Mucosa of stomach (tissue), 1 donor: ENCODE data around the gene GNG8.
A peak's percentile ranks its signal among the peaks of the same experiment; 100 is the strongest.
"Not testable (repeated sequence)": the region's sequence is repeated elsewhere in the genome, so short reads cannot be mapped to it uniquely, and the experiment has no call there.

Experiments
- H3K27me3 ChIP-seq: one replicate; pipeline ENCODE4 v1.7.0; 2013; ENCODE audit warnings: mild to moderate bottlenecking, low read length; ENCODE audit not compliant: control insufficient read depth, insufficient read depth
- H3K36me3 ChIP-seq: one replicate; pipeline ENCODE4 v1.7.0; 2013; ENCODE audit warnings: low read length; ENCODE audit not compliant: control insufficient read depth, insufficient read depth
- H3K4me1 ChIP-seq: one replicate; pipeline ENCODE4 v1.7.0; 2013; ENCODE audit warnings: mild to moderate bottlenecking, low read length; ENCODE audit not compliant: control insufficient read depth, insufficient read depth
- H3K4me3 ChIP-seq: one replicate; pipeline ENCODE4 v1.7.0; 2013; ENCODE audit warnings: low read length
- H3K9ac ChIP-seq: one replicate; pipeline ENCODE4 v1.7.0; 2013; ENCODE audit warnings: mild to moderate bottlenecking, low read length, moderate library complexity
- H3K9me3 ChIP-seq: one replicate; pipeline ENCODE4 v1.7.0; 2013; ENCODE audit warnings: mild to moderate bottlenecking, low read length, moderate library complexity; ENCODE audit not compliant: control insufficient read depth
- donor health status: Pancreatic carcinoma.

The GNG8 gene

DNA sequence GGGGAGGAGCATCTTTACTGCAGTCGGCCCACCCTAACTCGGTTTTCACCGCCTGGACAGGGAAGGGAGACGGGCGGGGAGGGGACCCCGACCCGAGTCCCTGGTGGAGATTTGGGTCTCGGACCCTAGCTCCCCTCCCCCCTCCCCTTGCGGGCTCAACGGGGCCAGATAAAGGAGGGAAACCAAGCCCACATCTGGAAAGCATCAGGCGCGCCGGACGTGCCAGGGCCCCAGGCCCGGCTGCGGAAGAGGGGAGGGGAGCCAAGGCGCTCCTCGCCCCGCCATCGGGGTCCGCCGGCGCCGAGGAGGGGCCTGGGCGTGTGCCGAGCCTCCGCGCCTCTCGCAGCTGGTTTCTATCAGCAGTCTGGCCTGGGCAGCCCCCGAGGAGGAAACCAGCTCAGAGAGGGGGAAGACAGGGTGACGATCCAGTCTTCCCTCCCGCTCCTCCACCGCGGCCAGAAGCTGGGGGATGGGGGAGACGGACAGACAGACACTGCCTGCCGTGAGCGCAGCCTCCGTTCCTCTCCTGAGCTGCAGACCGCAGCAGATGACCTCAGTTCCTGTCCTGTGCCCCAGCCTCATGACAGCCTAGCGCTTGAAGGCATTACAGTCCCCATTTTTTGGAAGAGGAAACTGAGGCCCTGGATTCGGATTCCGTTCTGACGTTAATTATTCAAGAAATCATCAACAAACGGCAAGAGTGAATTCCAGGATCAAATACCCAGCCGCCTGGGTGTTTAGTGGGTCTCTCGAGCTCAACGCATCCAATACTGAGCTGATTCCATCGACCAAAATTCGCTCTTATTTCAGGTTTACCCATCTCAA, 3.6 kb upstream of the GNG8 start:
- Histone ChIP-seq H3K36me3 (no peaks in the 10 kb centered on the region), H3K4me3 (no peak overlapping the region), H3K27me3 (peaks cover 60% of the 10 kb centered on the region), H3K4me1 (peaks cover 20% of the 10 kb centered on the region), H3K9ac (peak overlapping the region; percentile 24), H3K9me3 (no peaks in the 10 kb centered on the region)

DNA sequence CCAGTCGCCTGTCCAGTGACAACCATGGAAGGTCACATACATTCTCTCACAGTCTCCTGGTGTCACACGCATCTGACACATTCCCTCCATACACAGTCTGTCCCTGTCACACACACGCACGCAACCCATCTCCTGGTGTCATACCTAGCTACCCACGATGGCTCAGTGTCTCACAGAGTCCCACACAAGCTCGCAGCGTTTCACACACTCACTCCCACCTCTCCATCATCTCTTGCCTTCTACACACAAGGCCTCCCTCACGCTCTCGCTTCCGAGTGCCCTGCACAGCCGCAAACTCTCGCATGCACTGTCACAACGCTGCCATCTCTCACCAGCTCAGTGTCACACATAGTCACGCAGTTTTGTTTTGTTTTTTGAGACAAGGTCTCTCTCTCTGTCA, 1.2 kb upstream of the GNG8 start:
- no peak overlapping the region for H3K4me3 ChIP-seq
- no peak overlapping the region for H3K9ac ChIP-seq
- H3K4me1 ChIP-seq, result peaks cover 34% of the 10 kb centered on the region
- H3K9me3 ChIP-seq, result no peaks in the 10 kb centered on the region
- peaks cover 71% of the 10 kb centered on the region for H3K27me3 ChIP-seq
- H3K36me3 ChIP-seq, result no peaks in the 10 kb centered on the region

DNA sequence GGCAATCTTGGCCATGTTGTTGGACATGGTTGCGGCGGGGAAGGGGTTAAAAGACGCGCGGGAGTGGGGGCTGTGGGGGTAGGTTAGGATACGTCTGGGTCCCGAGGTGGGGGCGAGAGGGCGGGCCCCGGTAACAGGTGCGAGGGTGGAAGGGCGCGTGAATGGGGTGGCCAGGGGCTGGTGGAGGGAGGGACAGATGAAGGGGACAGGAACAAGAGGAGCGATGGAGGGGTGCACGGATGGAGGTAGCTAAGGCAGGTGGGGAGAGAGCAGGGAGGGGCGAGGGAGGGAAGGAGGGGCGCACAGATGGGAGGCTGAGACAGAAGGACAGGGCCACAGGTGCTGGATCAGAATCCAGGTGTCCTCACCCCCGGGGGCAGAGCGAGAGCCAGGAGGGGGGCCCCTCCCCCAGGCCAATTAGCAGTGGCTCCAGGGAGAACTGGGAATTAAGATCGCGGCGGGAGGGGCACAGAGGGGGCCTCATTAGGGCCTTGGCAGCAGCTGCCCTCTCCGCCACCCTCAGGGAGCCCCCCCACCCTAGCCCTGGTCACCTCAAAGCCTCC, 1.3 kb downstream of the GNG8 start:
- H3K9ac ChIP-seq, result no peak overlapping the region
- H3K9me3 ChIP-seq, result no peaks in the 10 kb centered on the region
- H3K4me1 ChIP-seq, result peaks cover 31% of the 10 kb centered on the region
- no peak overlapping the region for H3K4me3 ChIP-seq
- H3K36me3 ChIP-seq, result no peaks in the 10 kb centered on the region
- peaks cover 64% of the 10 kb centered on the region for H3K27me3 ChIP-seq

DNA sequence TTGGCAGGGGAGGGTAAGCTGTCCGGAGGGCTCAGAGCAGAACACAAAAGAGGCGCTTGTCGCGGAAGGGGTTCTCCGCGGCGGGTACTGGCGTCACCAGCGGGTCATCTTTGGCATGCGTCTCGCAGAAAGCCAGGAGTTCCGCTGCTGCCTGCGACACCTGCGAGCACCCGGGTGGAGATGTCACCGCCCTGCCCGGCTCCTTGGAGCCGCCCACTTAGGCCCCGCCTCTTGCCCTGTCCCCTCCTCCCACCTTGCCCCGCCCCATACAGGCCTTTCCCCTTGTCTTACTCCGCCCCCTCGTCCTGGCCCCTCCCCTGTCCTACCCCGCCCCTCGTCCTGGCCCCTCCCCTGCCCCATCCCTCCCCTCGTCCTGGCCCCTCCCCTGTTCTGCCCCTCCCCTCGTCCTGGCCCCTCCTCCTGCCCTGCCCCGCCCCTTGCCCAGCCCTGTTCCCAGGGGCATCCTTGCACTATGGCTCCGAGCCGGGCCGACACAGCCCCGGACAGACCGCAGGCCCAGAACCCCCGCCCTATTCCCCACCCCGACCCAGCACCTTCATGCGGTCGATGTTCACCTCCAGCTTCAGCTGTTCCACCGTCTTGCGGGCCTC, 1.9 kb downstream of the GNG8 start:
- Histone ChIP-seq H3K4me1 (peaks cover 25% of the 10 kb centered on the region), H3K9ac (no peak overlapping the region), H3K4me3 (no peak overlapping the region), H3K36me3 (no peaks in the 10 kb centered on the region), H3K9me3 (no peaks in the 10 kb centered on the region), H3K27me3 (peaks cover 58% of the 10 kb centered on the region)

DNA sequence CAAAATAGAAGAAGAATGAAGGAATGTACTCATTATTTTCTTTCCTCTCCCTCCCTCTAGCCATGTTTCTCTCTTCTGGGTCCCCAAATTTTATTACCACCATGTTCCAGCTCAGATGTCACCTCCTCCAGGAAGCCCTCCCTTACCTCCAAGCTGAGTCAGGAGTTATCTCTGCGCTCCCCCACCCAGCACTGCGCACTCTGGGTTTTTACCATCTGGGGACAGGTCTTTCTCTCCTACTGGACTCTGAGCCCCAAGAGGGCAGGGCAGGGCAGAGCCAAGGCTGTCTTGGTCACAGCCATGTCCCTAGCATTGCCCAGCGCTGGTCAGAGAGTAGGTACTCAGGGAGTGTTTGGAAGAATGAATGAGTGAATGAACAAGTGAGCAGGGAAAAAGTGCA, 2.9 kb downstream of the GNG8 start:
- no peaks in the 10 kb centered on the region for H3K9me3 ChIP-seq
- H3K36me3 ChIP-seq, result no peaks in the 10 kb centered on the region
- no peak overlapping the region for H3K4me3 ChIP-seq
- H3K9ac ChIP-seq, result no peak overlapping the region
- peaks cover 16% of the 10 kb centered on the region for H3K4me1 ChIP-seq
- H3K27me3 ChIP-seq, result peaks cover 48% of the 10 kb centered on the region

DNA sequence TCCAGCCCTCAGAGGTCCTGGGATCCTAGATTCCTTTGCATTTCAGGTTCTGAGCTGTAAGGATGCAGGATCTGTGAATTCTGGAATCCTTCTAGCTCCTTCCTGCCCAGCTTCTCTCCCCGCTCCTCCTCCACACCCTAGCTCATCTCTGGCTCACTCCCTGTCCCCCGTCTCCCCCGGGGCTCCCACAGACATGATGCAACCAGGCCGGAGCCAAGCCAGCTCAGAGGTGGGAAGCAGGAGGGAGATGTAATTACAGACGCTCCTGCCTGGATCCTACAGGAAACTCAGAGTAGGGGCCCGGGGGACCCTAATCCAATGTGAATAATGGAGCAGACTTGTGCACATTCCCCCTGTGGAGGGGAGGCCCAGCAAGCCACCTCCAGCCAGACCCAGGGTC, 4.5 kb downstream of the GNG8 start:
- Histone ChIP-seq H3K9ac (no peak overlapping the region), H3K27me3 (peaks cover 34% of the 10 kb centered on the region), H3K36me3 (no peaks in the 10 kb centered on the region), H3K9me3 (no peaks in the 10 kb centered on the region), H3K4me1 (peaks cover 16% of the 10 kb centered on the region), H3K4me3 (no peak overlapping the region)

DNA sequence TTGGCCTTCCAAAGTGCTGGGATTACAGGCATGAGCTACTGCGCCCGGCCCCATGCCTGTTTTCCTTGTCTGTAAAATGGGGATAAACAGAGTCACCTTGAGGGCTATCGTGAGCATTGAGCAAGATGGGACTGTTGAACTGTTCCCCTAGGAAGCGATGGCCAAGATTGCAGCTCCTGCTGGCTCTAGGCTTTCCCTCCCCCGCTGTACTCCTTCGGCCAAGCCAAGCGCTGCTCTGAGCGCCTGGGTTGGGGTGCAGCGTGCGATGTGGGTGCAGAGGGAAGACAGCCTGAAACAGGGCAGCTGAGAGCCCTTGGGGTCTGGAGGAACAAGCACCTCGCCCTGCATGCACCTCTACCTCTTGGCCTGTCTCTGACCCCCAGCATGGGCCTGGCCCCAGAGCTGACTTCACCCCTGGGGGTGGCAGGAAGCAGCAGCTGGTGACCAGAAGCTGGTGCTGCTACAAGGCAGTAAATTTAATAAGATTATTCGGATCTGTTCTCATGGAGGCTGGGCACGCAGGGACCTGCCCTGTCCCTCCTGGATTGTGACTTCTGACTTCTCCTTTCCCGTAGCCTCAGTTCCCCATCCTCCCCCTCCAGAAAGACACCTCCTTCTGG, 5.3 kb downstream of the GNG8 start:
- no peak overlapping the region for H3K9ac ChIP-seq
- H3K4me3 ChIP-seq, result no peak overlapping the region
- H3K4me1 ChIP-seq, result peaks cover 22% of the 10 kb centered on the region

DNA sequence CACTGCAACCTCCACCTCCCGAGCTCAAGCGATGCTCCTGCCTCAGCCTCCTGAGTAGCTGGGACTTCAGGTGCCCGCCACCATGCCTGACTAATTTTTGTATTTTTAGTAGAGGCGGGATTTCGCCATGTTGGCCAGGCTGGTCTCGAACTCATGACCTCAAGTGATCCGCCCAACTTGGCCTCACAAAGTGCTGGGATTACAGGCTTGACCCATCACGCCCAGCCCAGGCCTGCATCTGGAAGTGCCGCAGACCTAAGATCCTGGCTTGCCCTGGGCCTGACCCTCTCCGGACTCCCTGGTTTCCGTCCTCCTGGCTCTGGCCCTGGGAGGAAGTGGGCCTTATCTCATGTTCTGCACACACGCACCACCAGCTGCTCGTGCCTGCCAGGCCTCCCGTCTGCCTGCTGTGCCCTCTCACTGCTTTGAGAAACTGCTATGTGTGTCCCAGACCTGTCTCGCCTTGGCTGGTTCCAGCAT, 6.4 kb downstream of the GNG8 start:
- H3K4me1 ChIP-seq, result peaks cover 20% of the 10 kb centered on the region
- no peak overlapping the region for H3K9ac ChIP-seq
- H3K4me3 ChIP-seq, result no peak overlapping the region
- no peaks in the 10 kb centered on the region for H3K36me3 ChIP-seq
- H3K27me3 ChIP-seq, result peaks cover 19% of the 10 kb centered on the region
- H3K9me3 ChIP-seq, result no peaks in the 10 kb centered on the region

More for the DNA sequence above, 5.3 kb downstream of the GNG8 start:
- peaks cover 26% of the 10 kb centered on the region for H3K27me3 ChIP-seq
- no peaks in the 10 kb centered on the region for H3K36me3 ChIP-seq
- H3K9me3 ChIP-seq, result no peaks in the 10 kb centered on the region

DNA sequence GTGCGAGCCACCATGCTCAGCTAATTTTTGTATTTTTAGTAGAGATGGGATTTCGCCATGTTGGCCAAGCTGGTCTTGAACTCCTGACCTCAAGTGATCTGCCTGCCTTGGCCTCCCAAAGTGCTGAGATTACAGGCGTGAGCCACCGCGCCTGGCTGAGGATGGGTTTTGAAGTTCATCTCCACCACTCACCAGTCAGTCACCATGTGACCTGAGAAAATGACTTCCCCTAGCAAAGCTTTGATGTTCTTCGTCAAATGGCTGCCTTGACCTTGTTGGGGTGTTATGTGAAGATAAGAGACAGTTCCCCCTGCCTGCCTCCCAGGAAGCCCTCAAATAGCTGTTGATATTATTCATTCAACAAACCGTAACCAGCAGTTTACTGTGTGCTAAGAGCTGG, 7.0 kb downstream of the GNG8 start:
- H3K9me3 ChIP-seq, H3K4me3 ChIP-seq, H3K9ac ChIP-seq, H3K36me3 ChIP-seq: not testable (repeated sequence)
- Histone ChIP-seq H3K4me1 (peaks cover 17% of the 10 kb centered on the region), H3K27me3 (peaks cover 15% of the 10 kb centered on the region)

DNA sequence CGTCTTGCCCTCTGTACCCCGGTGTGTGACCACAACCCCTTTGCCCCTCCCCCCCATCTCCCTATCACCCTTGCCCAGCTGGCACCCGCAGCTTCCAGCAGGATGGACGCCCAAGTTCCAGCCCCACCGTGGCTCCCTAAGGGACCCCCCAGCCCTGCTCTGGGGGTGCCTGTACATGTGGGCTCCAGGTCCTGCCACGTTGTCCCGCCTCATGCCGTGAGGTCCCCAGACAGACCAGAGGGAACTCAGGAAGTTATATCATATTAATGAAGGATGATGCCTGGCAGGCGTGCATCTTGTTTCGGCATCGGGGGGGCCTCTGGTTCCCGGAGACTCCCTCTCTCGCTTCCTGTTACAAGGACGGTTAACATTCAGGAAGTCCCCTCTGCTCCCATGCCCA, 9.6 kb downstream of the GNG8 start:
- Histone ChIP-seq H3K9me3 (no peaks in the 10 kb centered on the region), H3K4me3 (no peak overlapping the region), H3K4me1 (peaks cover 6% of the 10 kb centered on the region), H3K9ac (no peak overlapping the region), H3K36me3 (no peaks in the 10 kb centered on the region), H3K27me3 (peaks cover 4% of the 10 kb centered on the region)

DNA sequence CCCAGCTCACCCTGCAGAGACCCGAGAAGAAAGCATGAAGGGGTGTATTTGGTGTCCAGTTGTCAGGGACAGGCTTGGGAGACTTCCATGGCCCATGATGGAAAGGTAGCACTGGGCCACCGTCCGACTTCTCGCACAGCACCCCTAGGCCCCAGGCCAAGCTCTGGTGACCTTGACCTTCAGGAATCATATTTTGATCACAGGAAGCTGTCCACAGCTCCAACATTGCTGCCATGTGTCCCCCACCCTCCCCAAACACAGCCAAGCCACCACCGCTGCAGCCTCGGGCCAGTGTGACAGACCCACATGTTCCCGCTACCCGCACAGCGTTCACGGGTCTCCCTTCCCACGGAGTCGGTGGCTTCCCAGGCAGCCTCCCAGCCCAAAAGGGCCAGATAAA, 10.3 kb downstream of the GNG8 start:
- no peaks in the 10 kb centered on the region for H3K9me3 ChIP-seq
- peaks cover 6% of the 10 kb centered on the region for H3K4me1 ChIP-seq
- H3K4me3 ChIP-seq, result no peak overlapping the region
- H3K27me3 ChIP-seq, result peaks cover 2% of the 10 kb centered on the region
- no peaks in the 10 kb centered on the region for H3K36me3 ChIP-seq
- peak overlapping the region; percentile 13 for H3K9ac ChIP-seq
